Measurements from ENCODE around the gene OBSCN. TPM values are rescaled to one million over a fixed set of nuclear protein-coding genes. Genes with fewer than 3 reads are reported as not detected.

The OBSCN gene
- total RNA-seq, 1 donor from 2014 or later, result 28.6 TPM

- Histone ChIP-seq H3K27me3 (no peaks in the 10 kb centered on the region), H3K4me3 (no peak overlapping the region), H3K4me1 (no peaks in the 10 kb centered on the region), H3K27ac (no peak overlapping the region), H3K36me3 (no peaks in the 10 kb centered on the region), H3K9me3 (no peaks in the 10 kb centered on the region)
- intact Hi-C loops (cut with DNase I), result no loop called here
- DNase-seq (ENCODE audit: low spot score in 2 of 2), result no peak
- TF ChIP-seq CTCF (IDR thresholded peaks at IDR 0.05), result no peak
Measured at GRCh38 chr1:228381356-228381755, 173.5 kb downstream of the OBSCN start.

- H3K27me3 ChIP-seq, result no peaks in the 10 kb centered on the region
- no peak for DNase-seq (ENCODE audit: low spot score in 2 of 2)
- H3K9me3 ChIP-seq, result no peaks in the 10 kb centered on the region
- H3K4me3 ChIP-seq, result no peak overlapping the region
- no peaks in the 10 kb centered on the region for H3K4me1 ChIP-seq
- no peaks in the 10 kb centered on the region for H3K36me3 ChIP-seq
- intact Hi-C loops (cut with DNase I), result no loop called here
- TF ChIP-seq CTCF (IDR thresholded peaks at IDR 0.05), result no peak
- no peak overlapping the region for H3K27ac ChIP-seq
Measured at GRCh38 chr1:228383773-228384172, 175.9 kb downstream of the OBSCN start.

- H3K4me1 ChIP-seq, result no peaks in the 10 kb centered on the region
- H3K36me3 ChIP-seq, result no peaks in the 10 kb centered on the region
- no peaks in the 10 kb centered on the region for H3K9me3 ChIP-seq
- no peak overlapping the region for H3K4me3 ChIP-seq
- intact Hi-C loops (cut with DNase I), result no loop called here
- H3K27ac ChIP-seq, result no peak overlapping the region
- no peak for DNase-seq (ENCODE audit: low spot score in 2 of 2)
- TF ChIP-seq CTCF (IDR thresholded peaks at IDR 0.05), result no peak
- no peaks in the 10 kb centered on the region for H3K27me3 ChIP-seq
Measured at GRCh38 chr1:228385232-228385631, 177.4 kb downstream of the OBSCN start.

GRCh38 chr1:228387321-228387720 is 179.5 kb downstream of the OBSCN start:
- Histone ChIP-seq H3K27ac (no peak overlapping the region), H3K27me3 (no peaks in the 10 kb centered on the region), H3K4me3 (no peak overlapping the region), H3K4me1 (no peaks in the 10 kb centered on the region), H3K36me3 (peaks cover 0 to 2% of the 10 kb centered on the region in 2 donors), H3K9me3 (no peaks in the 10 kb centered on the region)
- DNase-seq (ENCODE audit: low spot score in 2 of 2), result no peak
- intact Hi-C loops (cut with DNase I), result no loop called here
- no peak for TF ChIP-seq CTCF (IDR thresholded peaks at IDR 0.05)

DNA sequence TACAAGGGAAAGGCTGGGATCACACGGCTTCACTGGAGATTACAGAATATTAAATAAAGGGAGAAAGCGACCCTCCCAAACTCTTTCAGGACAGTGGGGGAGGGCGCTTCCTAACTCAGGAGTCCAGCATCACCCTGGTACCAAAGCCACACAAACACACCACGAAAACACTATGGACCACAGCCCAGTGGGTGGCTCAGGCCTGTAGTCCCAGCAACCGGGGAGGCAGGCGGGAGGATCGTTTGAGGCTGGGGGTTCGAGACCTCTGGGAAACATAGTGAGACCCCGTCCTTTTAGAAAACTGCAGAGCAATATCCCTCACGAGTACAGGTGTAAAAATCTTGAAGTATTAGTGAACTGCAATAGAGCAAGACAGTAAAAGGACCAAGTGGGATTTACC is 182.8 kb downstream of the OBSCN start:
- TF ChIP-seq CTCF (IDR thresholded peaks at IDR 0.05), result no peak
- H3K27me3 ChIP-seq, result no peaks in the 10 kb centered on the region
- peaks cover 9 to 16% of the 10 kb centered on the region in 2 donors for H3K36me3 ChIP-seq
- H3K9me3 ChIP-seq, result no peaks in the 10 kb centered on the region
- H3K27ac ChIP-seq, result no peak overlapping the region
- intact Hi-C loops (cut with DNase I), result no loop called here
- H3K4me1 ChIP-seq, result peaks cover 0 to 11% of the 10 kb centered on the region in 2 donors
- no peak for DNase-seq (ENCODE audit: low spot score in 2 of 2)
- H3K4me3 ChIP-seq, result no peak overlapping the region

DNA sequence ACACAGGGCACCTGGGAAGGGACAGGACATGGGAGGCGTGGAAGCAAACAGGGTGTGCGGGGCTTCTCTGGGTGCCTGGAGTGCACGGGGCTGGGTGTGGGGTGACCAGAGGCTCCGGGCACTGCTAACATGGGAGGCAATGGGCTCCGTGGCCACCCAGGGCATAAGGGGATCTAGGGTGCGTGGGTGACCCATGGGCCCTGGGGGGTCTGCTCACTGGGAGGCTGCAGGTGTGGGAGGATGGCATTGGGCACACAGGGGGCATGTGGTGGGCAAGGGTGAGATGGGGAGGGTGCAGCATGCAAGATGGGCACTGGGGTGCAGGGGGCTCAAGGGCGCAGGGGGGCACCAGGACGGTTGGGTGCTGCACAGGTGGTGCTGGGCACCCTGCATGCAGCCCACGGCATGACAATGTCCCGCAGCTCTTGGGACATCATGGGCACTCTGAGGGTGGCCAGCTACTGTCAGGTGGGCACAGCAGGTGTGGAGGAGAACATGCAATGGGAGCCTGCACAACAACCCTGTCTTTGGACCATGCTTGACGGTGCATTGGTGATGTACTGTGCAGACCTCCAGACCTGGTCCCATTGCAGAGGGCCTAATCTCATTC is 183.7 kb downstream of the OBSCN start:
- Histone ChIP-seq H3K36me3 (peaks cover 16 to 25% of the 10 kb centered on the region in 2 donors), H3K27ac (no peak overlapping the region), H3K27me3 (no peaks in the 10 kb centered on the region), H3K9me3 (no peaks in the 10 kb centered on the region), H3K4me1 (peaks cover 0 to 11% of the 10 kb centered on the region in 2 donors), H3K4me3 (no peak overlapping the region)
- intact Hi-C loops (cut with DNase I), result no loop called here
- no peak for TF ChIP-seq CTCF (IDR thresholded peaks at IDR 0.05)
- DNase-seq (ENCODE audit: low spot score in 2 of 2), result peak in 1 of 2 donors; percentile 3
